Measurements from ENCODE around the gene UPF3A.
"Not testable (repeated sequence)": the region's sequence is repeated elsewhere in the genome, so short reads cannot be mapped to it uniquely, and the experiment has no call there.

Gene UPF3A

DNA sequence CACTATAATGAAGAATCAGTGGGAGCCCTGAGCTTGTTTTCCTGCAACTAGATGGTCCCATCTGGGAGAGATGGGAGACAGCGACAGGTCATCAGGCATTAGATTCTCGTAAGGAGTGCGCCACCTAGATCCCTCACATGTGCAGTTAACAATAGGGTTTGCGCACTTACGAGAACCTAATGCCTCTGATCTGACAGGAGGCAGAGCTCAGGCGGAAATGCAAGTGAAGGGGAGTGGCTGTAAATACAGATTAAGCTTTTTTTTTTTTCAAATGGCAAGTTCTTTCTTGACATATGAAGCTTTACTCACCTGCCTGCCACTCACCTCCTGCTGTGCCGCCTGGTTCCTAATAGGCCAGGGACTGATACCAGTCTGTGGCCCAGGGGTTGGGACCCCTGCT, 32.3 kb upstream of the UPF3A start:
- no peak overlapping the region for H3K4me3 ChIP-seq (ENCODE audit: low read depth, low read length)
- CTCF ChIA-PET, result interaction anchor here (0.6 to 1.2 kb wide), 4 partner anchors 9 to 507 kb away, joined by 3 read pairs; no protein-coding TSS in a partner anchor
- DNase-seq (ENCODE audit: low read depth, low spot score), result no peak

DNA sequence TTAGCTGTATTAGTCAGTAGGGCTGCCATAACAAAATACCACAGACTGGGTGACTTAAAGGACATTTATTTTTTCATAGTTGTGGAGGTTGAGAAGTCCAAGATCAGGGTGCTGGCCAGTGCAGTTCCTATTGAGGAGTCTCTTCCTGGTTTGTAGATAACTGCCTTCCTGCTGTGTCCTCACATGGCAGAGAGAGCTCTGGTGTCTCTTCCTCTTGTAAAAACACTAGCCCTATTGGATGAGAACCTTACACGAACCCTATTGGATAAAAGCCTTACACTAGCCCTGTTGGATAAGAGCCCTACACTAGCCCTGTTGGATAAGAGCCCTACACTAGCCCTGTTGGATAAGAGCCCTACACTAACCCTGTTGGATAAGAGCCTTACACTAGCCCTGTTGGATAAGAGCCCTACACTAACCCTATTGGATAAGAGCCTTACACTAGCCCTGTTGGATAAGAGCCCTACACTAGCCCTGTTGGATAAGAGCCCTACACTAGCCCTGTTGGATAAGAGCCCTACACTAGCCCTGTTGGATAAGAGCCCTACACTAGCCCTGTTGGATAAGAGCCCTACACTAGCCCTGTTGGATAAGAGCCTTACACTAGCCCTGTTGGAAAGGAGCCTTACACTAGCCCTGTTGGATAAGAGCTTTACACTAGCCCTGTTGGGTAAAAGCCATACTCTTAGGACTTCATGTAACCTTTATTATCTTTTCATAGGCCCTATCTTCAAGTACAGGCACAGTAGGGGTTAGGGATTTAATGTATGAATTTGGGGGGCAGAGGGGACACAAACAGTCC, 29.6 kb upstream of the UPF3A start:
- CTCF ChIA-PET; DNase-seq (ENCODE audit: low read depth, low spot score); H3K4me3 ChIP-seq (ENCODE audit: low read depth, low read length): not testable (repeated sequence)
- POLR2A ChIA-PET, result interaction anchor here (0.6 kb wide), 2 partner anchors 13 to 14 kb away, joined by 3 read pairs; no protein-coding TSS in a partner anchor

More for the DNA sequence above, 32.3 kb upstream of the UPF3A start:
- POLR2A ChIA-PET, result interaction anchor here (1.0 to 1.5 kb wide), 3 partner anchors 9 to 33 kb away, joined by 3 read pairs; partner anchors contain the start of gene UPF3A
- TF ChIP-seq, protein P1, sequence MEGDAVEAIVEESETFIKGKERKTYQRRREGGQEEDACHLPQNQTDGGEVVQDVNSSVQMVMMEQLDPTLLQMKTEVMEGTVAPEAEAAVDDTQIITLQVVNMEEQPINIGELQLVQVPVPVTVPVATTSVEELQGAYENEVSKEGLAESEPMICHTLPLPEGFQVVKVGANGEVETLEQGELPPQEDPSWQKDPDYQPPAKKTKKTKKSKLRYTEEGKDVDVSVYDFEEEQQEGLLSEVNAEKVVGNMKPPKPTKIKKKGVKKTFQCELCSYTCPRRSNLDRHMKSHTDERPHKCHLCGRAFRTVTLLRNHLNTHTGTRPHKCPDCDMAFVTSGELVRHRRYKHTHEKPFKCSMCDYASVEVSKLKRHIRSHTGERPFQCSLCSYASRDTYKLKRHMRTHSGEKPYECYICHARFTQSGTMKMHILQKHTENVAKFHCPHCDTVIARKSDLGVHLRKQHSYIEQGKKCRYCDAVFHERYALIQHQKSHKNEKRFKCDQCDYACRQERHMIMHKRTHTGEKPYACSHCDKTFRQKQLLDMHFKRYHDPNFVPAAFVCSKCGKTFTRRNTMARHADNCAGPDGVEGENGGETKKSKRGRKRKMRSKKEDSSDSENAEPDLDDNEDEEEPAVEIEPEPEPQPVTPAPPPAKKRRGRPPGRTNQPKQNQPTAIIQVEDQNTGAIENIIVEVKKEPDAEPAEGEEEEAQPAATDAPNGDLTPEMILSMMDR (IDR thresholded peaks at IDR 0.05; ENCODE audit: insufficient read depth, low read length, missing control alignments), result no peak

DNA sequence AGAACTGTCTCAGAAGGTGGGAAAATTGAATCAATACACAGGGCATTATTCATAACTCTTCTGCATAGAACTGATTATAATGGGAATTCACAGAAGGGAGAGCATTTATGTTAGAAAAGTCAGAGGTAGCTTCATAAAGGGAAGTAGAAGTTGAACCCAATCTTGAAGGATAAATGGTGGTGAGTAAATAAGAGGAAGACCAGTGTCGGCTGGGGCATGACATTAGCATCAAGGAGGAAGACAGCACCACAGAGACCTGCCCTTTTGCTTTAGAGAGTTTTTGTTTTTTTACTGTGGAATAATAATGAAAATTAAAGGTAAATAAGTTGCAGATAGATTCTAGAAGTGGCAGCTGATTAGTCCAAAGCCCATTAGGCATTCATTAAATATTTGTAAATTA, 24.9 kb upstream of the UPF3A start:
- DNase-seq (ENCODE audit: low read depth, low spot score), result no peak
- no peak overlapping the region for H3K4me3 ChIP-seq (ENCODE audit: low read depth, low read length)
- ChIA-PET CTCF (no interaction called here), POLR2A (no interaction called here)
- TF ChIP-seq, protein P1 (IDR thresholded peaks at IDR 0.05; ENCODE audit: insufficient read depth, low read length, missing control alignments), result no peak

DNA sequence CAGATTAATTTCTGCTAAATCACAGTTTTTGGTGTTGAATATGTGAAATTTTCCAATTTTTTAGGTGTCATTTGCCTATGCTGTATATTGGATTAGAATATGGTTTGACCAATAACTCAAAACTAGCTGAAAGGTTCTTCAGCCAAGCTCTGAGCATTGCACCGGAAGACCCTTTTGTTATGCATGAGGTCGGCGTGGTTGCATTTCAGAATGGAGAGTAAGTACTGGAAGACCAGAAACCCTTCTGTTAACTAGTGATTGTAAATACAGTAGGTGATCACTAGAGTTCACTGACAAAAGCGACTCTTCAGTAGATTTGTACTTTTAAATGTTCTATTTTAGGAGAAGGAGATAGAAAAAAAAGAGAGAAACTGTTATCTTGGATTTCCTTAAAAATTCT, 24.4 kb upstream of the UPF3A start:
- no peak overlapping the region for H3K4me3 ChIP-seq (ENCODE audit: low read depth, low read length)
- ChIA-PET POLR2A (no interaction called here), CTCF (no interaction called here)
- TF ChIP-seq, protein P1 (IDR thresholded peaks at IDR 0.05; ENCODE audit: insufficient read depth, low read length, missing control alignments), result no peak
- DNase-seq (ENCODE audit: low read depth, low spot score), result no peak

DNA sequence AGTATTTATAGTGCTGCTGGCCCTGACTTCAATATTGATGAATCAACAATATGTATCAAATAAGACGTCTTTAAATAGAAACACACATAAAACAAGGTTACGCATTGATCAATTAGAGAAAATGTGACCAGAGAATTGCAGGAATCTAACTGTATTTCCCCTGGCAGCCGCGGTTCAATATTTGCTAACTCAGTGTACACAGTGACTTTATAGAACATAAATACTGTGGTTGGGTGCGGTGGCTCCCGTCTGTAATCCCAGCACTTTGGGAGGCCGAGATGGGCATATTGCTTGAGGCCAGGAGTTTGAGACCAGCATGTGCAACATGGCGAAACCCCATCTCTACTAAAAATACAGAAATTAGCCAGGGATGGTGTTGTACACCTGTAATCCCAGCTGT, 22.8 kb upstream of the UPF3A start:
- no peak for DNase-seq (ENCODE audit: low read depth, low spot score)
- no peak overlapping the region for H3K4me3 ChIP-seq (ENCODE audit: low read depth, low read length)
- TF ChIP-seq, protein P1 (IDR thresholded peaks at IDR 0.05; ENCODE audit: insufficient read depth, low read length, missing control alignments), result no peak
- ChIA-PET CTCF (no interaction called here), POLR2A (interaction anchor here (1.1 kb wide), 1 partner anchor 10 kb away, joined by 3 read pairs; no protein-coding TSS in a partner anchor)

DNA sequence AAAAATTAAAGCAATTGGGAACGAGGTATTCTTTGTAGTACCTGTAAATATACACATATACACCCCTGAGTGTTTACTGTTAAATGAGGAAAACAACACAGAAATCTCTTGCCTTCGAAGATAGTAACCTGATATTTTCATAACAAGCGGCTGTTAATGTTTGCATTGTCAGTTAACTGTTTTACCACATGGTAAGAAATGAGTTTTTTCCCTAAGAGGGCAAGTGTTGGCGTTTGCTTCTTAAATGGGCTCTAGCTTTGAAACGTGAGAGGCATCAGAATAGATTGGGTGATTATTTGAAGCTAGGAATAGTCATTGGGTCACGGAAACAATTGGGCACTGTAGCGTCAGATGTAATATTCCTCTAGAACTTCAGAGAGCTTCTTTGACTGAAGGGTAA, 22.0 kb upstream of the UPF3A start:
- no peak overlapping the region for H3K4me3 ChIP-seq (ENCODE audit: low read depth, low read length)
- TF ChIP-seq, protein P1 (IDR thresholded peaks at IDR 0.05; ENCODE audit: insufficient read depth, low read length, missing control alignments), result no peak
- POLR2A ChIA-PET, result interaction anchor here (0.6 to 1.4 kb wide), 2 partner anchors 11 kb away, joined by 3 read pairs; no protein-coding TSS in a partner anchor
- CTCF ChIA-PET, result no interaction called here
- no peak for DNase-seq (ENCODE audit: low read depth, low spot score)
